ENCODE results near the gene CNPY3. TPM values are rescaled to one million over a fixed set of nuclear protein-coding genes. Genes with fewer than 3 reads are reported as not detected.

Gene CNPY3
- total RNA-seq, 1 donor from 2014 or later, result 41.0 TPM

DNA sequence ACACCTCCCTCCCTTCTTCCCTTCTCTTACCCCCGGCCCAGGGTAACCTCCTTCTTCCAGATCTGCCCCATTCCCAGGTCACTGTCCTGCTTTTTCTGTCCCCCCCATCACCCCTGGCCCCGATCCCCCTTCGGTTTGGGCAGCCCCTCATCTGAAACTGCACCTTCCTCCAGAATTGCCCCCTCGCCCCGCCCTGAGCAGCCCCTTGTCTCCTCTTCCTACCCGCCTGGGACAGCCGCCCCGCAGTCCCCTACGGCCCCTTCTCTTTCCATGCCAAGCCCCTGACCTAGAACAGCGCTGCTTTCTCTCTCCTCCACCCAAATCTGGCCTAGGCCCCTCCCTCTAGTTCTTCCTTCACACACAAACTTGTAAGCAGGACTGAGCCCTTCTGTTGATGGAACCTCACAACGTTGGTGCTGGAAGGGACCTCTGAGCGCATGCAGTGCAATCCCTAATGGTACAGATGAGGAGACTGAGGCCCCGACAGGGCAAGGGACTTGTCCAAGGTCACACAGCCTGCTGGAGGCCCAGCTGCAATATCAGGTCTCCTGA lies 55.7 kb downstream of the CNPY3 start:
- H3K4me3 Mint-ChIP-seq (ENCODE audit: unreplicated experiment), result peak overlapping the region; percentile 86
- H3K36me3 Mint-ChIP-seq (ENCODE audit: low read depth), result peaks cover 5% of the 10 kb centered on the region
- H3K4me1 Mint-ChIP-seq (ENCODE audit: low read depth), result peaks cover 49% of the 10 kb centered on the region
- no peaks in the 10 kb centered on the region for H3K9me3 Mint-ChIP-seq (ENCODE audit: low read depth)
- TF ChIP-seq, protein P1, sequence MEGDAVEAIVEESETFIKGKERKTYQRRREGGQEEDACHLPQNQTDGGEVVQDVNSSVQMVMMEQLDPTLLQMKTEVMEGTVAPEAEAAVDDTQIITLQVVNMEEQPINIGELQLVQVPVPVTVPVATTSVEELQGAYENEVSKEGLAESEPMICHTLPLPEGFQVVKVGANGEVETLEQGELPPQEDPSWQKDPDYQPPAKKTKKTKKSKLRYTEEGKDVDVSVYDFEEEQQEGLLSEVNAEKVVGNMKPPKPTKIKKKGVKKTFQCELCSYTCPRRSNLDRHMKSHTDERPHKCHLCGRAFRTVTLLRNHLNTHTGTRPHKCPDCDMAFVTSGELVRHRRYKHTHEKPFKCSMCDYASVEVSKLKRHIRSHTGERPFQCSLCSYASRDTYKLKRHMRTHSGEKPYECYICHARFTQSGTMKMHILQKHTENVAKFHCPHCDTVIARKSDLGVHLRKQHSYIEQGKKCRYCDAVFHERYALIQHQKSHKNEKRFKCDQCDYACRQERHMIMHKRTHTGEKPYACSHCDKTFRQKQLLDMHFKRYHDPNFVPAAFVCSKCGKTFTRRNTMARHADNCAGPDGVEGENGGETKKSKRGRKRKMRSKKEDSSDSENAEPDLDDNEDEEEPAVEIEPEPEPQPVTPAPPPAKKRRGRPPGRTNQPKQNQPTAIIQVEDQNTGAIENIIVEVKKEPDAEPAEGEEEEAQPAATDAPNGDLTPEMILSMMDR (IDR thresholded peaks at IDR 0.05), result no peak
- no peaks in the 10 kb centered on the region for H3K27me3 Mint-ChIP-seq (ENCODE audit: low read depth)
- DNase-seq (ENCODE audit: low spot score), result no peak
- H3K27ac Mint-ChIP-seq (ENCODE audit: unreplicated experiment), result peak overlapping the region; percentile 78

DNA sequence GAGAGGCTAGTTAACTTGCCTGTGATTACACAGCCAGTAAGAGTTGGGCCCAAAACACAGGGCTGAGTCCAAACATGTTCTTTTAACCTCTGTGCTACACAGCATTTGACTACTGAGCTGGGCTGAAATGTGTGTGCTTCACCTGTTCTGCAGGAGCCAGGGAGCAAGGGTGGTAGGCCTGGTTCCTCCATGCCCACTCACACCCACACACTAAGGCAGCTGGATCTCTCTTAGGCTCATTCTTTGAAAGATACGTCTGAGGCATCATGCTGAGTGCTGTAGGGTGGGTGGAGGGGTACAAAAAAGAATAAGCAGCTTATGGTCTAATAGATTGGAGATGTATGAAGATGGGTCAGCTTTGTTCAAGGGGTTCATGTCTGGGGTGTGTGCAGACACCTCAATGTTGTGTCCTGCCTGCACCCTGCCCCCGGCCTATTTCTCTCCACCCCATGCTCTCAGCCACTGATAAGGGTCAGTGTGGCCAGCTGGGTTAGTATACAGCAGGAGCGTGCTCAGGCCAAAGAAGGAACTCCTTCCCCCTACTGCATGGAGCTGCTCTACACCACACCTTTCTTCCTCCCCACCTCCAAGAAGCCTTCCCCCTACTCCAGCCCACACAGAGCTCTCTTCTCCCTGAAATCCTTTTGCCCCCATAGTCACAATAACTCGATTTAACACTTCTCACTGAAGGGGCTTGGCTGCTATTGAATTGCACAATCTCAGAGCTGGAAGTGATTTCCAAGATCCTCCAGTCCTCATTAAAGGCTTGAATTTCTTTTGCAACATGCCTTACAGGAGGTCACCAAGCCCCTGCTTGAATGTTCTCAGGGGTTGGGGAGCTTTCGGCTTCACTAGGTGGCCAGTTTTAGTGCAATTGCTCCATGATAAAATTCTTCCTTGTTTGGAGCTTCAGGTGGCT lies 58.5 kb downstream of the CNPY3 start:
- H3K9me3 Mint-ChIP-seq (ENCODE audit: low read depth), result no peaks in the 10 kb centered on the region
- TF ChIP-seq, protein P1 (IDR thresholded peaks at IDR 0.05), result no peak
- H3K27me3 Mint-ChIP-seq (ENCODE audit: low read depth), result no peaks in the 10 kb centered on the region
- H3K4me1 Mint-ChIP-seq (ENCODE audit: low read depth), result peaks cover 48% of the 10 kb centered on the region
- H3K36me3 Mint-ChIP-seq (ENCODE audit: low read depth), result peaks cover 9% of the 10 kb centered on the region
- no peak for DNase-seq (ENCODE audit: low spot score)
- peak overlapping the region; percentile 15 for H3K27ac Mint-ChIP-seq (ENCODE audit: unreplicated experiment)
- no peak overlapping the region for H3K4me3 Mint-ChIP-seq (ENCODE audit: unreplicated experiment)

DNA sequence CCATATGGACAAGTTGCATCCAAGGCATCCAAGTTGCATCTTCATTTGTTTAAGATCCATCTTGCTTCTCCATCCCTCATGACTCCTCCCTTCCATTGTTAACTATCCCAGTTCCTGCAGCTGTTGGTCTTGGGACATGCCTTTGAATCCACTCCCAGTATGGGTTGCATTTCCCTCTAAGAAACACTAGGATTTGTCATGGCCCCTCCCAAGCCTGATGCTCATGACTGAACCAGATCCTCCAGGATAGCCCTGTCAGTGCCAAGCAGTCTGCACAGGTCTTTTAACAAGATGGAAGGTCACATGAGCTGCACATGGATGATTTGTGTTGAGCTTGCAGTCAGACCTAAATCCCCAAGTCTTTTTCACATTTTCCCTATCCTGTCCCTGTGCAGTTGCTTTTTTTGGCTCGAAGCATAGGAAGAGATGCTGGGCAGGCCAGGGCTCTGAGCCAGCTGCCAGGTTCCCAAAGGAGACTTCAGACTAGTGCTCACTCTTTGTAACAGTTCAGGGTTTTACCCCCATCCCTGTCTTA lies 59.3 kb downstream of the CNPY3 start:
- TF ChIP-seq, protein P1 (IDR thresholded peaks at IDR 0.05), result no peak
- Mint-ChIP-seq H3K36me3 (ENCODE audit: low read depth) (peaks cover 9% of the 10 kb centered on the region), H3K4me3 (ENCODE audit: unreplicated experiment) (no peak overlapping the region), H3K27ac (ENCODE audit: unreplicated experiment) (peak overlapping the region; percentile 15), H3K4me1 (ENCODE audit: low read depth) (peaks cover 47% of the 10 kb centered on the region), H3K27me3 (ENCODE audit: low read depth) (no peaks in the 10 kb centered on the region), H3K9me3 (ENCODE audit: low read depth) (no peaks in the 10 kb centered on the region)
- no peak for DNase-seq (ENCODE audit: low spot score)

Other genes starting within 250 kb of the CNPY3 start
- gene PRPH2, start 206.9 kb upstream of the CNPY3 start, total RNA-seq, result not detected in 3 replicates
- gene TBCC, start 183.4 kb upstream of the CNPY3 start, total RNA-seq, result 17.5 to 19.3 TPM (median 18.4 TPM) in 3 replicates
- 9.2 to 10.8 TPM (median 9.7 TPM) in 3 replicates for gene BICRAL, start 147.4 kb upstream of the CNPY3 start, total RNA-seq
- 56.4 to 62.7 TPM (median 58.6 TPM) in 3 replicates for gene RPL7L1, start 49.9 kb upstream of the CNPY3 start, total RNA-seq
- gene PTCRA, start 13.4 kb upstream of the CNPY3 start, total RNA-seq, result not detected in 3 replicates
- gene GNMT, start 31.3 kb downstream of the CNPY3 start, total RNA-seq, result 0.53 TPM in 1 of 3 replicates, not detected in the others
- 16.0 to 30.5 TPM (median 17.0 TPM) in 3 replicates for gene PEX6, start 49.7 kb downstream of the CNPY3 start, total RNA-seq
- gene PPP2R5D, start 55.1 kb downstream of the CNPY3 start, total RNA-seq, result 34.0 to 40.4 TPM (median 39.3 TPM) in 3 replicates
- 71.1 to 86.2 TPM (median 71.6 TPM) in 3 replicates for gene MEA1, start 84.5 kb downstream of the CNPY3 start, total RNA-seq
- 66.3 to 96.9 TPM (median 90.3 TPM) in 3 replicates for gene KLHDC3, start 84.8 kb downstream of the CNPY3 start, total RNA-seq
- 58.6 to 75.2 TPM (median 63.2 TPM) in 3 replicates for gene RRP36, start 92.1 kb downstream of the CNPY3 start, total RNA-seq
- 53.6 to 64.8 TPM (median 54.3 TPM) in 3 replicates for gene CUL7, start 124.4 kb downstream of the CNPY3 start, total RNA-seq
- 42.6 to 46.6 TPM (median 42.9 TPM) in 3 replicates for gene MRPL2, start 130.0 kb downstream of the CNPY3 start, total RNA-seq
- gene KLC4, start 130.2 kb downstream of the CNPY3 start, total RNA-seq, result 30.0 to 37.0 TPM (median 32.3 TPM) in 3 replicates
- 282 to 293 TPM (median 288 TPM) in 3 replicates for gene PTK7, start 146.8 kb downstream of the CNPY3 start, total RNA-seq
- 42.2 to 43.9 TPM (median 42.7 TPM) in 3 replicates for gene SRF, start 241.8 kb downstream of the CNPY3 start, total RNA-seq

Data from chondrocyte (in vitro differentiated cells).